ENCODE measurements around the gene NSUN2.

- TF ChIP-seq CTCF (IDR thresholded peaks at IDR 0.05; ENCODE audit: extremely low read depth in 1 of 2, insufficient read depth in 1 of 2, low read depth in 1 of 2, low read length in 2 of 2): no peak
- TF ChIP-seq POLR2AphosphoS5 (IDR thresholded peaks at IDR 0.05; ENCODE audit: insufficient read depth, low read depth, low read length): no peak
Observed at GRCh38 chr5:6567068-6567467, 65.8 kb downstream of the NSUN2 start.
